DMS153 treated with DMSO at 0.1 percent for 48 hours (cell line): ENCODE results near the gene CFTR.

Source experiments
- DNase-seq: peaks from one replicate; lab custom pipeline; 2025; ENCODE audit not compliant: unreplicated experiment; lab: John Stamatoyannopoulos, UW

The CFTR gene

DNA sequence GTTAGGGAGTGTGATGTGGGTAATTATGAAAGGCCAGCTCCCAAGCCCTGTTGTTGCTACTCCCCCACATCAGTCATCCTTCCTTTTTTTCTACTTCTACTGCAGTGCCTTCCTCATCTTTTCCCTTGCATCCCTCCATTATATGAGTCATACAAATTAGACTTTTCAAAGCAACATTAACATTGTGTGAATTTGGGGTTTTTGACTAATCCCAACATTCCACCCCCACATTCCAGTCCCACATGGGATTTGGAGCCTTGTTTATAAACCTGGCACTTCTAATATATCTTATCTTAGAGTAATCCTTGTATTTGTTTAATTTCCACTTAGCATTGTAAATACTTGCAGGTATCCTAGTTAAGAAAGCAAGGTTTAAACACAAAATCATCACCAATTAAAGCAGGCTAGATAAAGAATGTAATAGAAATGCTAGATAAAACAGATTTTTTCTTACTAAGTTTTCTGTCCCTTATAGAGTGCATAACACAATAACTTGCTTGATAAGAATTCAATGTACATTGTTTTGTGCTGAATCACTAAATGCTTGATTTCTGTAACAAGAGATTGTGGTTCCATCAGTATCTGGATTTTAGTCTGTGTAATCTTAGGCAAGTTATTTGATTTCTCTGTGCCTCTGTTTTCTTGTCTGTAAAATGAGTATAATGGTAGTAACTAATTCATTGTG lies 165.8 kb downstream of the CFTR start:
- no peak for DNase-seq

DNA sequence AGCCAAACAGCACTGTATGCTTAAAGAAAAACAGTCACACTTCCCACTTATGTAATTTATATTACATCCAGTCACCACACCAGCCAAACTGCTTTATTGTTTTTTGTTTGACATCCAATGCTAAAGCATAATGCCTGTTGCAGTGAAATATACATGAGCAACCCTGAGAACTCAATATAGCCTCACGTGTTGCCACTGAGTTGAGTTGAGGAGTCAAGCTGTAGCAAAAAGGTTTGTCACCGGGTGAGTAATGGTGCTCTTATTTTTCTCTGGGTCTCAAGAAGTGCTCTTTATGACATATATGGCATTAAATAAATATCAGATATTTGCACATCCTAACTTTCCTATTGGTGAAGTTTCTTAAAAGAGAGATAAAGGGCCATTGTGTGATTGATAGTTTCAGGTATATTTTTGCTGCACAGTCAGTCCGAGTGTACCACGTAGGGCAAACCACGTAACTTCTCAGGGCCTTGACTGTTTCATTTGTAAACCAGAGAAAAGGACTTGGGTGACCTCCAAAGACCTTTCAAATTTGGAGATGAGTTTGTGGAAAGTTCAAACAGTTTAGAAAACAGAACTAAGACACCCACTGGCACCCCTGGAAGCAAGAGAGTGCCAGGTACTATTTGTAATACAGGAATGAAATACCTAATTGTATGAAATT lies 168.5 kb downstream of the CFTR start:
- no peak for DNase-seq

DNA sequence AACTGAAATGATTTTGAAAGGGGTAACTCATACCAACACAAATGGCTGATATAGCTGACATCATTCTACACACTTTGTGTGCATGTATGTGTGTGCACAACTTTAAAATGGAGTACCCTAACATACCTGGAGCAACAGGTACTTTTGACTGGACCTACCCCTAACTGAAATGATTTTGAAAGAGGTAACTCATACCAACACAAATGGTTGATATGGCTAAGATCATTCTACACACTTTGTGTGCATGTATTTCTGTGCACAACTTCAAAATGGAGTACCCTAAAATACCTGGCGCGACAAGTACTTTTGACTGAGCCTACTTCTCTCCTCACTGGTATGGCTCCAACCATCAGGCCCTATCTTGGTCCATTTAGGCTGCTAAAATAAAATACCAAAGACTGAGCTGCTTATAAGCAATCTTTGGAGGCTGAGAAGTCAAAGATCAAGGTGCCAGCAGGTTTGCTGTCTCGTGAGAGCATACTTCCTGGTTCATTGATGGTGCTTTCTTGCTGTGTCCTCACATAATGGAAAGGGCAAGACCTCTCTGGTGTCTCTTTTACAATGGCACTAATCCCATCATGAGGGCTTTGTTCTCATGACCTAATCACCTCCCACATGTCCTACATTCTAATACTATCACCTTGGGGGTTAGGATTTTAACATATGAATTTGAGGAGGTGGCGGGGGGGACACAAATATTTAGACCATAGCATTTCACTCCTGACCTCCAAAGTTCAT lies 173.3 kb downstream of the CFTR start:
- DNase-seq: no peak

DNA sequence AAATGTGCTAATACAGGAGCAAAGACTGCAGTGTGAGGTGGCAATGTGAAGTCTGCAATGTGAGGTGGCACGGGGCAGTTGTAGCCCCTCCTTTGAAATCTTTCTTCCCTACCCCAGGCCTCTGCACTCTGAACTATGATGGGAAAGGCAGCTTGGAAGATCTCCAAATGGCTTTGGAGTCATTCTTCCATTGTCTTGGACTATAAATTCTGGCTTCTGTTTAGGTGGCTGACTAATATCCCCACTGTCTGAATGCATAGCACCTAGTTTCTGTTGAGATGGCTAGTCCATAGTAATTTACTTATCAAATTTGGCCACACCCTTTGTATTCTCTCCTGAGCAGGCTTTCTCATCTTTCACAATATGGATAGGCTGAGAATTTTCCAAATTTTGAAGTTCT lies 175.0 kb downstream of the CFTR start:
- DNase-seq: no peak

DNA sequence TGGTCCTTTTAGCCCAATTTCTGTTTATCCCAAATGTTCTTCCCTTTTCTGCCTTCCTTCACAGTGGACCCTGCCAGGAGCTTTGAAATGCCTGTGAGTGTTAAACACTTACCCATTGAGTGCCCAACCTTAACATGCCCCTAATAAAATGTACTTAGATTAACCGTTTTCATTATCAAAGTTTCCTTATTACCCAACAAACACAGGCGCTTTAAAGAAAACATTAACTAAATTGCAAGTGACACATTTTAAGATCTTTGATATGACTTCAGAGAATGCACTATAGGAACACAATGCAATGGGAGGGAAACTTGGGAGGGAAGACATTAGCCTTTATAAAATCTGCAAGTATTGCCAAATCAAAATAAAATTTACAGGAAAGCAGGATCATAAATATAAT lies 177.0 kb downstream of the CFTR start:
- DNase-seq: no peak

DNA sequence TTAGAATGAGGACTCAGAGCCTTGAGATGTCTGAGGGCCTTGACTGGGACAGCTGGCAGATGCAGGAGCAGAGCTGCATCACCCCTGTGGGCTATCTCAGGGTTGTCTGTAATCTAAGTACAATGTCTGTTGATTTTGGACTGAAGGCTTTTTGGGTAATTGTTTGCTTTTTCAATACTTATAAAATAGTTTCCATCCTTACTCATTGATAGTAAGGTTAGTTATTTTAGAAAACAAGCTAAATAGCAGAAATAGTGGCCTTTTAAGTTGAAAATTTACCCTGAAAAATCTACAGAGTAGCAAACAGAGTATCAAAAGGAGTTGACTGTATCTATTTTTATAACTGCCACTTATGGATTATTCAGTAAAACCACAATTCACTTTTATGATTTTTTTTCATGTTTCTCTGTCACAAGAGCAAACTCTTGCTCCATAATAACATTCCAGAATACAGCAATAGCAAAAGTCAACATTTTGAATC lies 179.7 kb downstream of the CFTR start:
- DNase-seq: no peak

DNA sequence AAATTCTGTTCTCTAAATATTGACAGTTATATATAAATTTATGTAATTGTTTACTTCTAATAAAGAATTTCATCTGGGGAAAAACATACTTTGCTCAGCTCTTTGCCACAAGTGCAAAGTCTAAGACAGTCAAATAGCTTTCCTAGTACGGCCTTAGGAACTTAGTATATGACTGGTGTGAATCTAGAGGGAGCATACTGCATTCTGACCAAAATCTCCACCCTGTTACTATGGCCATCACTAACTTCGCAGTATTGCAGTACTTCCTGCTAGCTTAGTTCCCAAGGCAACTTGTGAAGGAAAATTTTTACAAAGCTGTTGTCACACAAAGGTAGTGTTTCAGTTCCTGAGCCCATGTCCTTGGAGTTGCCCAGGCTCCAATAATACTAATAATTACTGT lies 181.5 kb downstream of the CFTR start:
- DNase-seq: no peak

DNA sequence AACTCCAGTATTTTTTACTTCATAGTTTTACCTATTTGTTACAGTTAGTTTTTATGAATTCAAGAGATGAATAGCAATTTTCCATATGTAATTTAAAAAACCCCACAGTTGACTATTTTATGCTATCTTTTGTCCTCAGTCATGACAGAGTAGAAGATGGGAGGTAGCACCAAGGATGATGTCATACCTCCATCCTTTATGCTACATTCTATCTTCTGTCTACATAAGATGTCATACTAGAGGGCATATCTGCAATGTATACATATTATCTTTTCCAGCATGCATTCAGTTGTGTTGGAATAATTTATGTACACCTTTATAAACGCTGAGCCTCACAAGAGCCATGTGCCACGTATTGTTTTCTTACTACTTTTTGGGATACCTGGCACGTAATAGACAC lies 184.2 kb downstream of the CFTR start:
- DNase-seq: no peak

DNA sequence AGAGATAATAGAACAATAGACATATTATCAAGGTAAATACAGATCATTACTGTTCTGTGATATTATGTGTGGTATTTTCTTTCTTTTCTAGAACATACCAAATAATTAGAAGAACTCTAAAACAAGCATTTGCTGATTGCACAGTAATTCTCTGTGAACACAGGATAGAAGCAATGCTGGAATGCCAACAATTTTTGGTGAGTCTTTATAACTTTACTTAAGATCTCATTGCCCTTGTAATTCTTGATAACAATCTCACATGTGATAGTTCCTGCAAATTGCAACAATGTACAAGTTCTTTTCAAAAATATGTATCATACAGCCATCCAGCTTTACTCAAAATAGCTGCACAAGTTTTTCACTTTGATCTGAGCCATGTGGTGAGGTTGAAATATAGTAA lies 185.5 kb downstream of the CFTR start:
- DNase-seq: no peak

DNA sequence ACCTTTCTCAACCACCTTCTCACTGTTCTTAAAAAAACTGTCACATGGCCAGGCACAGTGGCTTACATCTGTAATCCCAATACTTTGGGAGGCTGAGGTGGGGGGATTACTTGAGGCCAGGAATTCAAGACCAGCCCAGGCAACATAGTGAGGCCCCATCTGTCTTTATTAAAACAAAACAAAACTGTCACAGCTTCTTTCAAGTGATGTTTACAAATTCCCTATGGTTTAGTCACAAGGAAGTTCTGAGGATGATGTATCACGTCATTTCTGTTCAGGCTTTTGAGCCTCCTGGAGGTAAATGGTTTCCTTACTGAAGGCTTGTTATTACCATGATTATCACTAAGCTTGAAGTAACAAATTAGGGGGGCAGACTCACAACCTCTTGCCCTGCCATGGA lies 186.2 kb downstream of the CFTR start:
- no peak for DNase-seq

DNA sequence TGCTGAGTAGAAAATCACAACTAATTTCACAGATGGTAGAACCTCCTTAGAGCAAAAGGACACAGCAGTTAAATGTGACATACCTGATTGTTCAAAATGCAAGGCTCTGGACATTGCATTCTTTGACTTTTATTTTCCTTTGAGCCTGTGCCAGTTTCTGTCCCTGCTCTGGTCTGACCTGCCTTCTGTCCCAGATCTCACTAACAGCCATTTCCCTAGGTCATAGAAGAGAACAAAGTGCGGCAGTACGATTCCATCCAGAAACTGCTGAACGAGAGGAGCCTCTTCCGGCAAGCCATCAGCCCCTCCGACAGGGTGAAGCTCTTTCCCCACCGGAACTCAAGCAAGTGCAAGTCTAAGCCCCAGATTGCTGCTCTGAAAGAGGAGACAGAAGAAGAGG lies 186.9 kb downstream of the CFTR start:
- DNase-seq: no peak

DNA sequence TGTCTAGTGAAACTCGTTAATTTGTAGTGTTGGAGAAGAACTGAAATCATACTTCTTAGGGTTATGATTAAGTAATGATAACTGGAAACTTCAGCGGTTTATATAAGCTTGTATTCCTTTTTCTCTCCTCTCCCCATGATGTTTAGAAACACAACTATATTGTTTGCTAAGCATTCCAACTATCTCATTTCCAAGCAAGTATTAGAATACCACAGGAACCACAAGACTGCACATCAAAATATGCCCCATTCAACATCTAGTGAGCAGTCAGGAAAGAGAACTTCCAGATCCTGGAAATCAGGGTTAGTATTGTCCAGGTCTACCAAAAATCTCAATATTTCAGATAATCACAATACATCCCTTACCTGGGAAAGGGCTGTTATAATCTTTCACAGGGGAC lies 187.6 kb downstream of the CFTR start:
- no peak for DNase-seq

DNA sequence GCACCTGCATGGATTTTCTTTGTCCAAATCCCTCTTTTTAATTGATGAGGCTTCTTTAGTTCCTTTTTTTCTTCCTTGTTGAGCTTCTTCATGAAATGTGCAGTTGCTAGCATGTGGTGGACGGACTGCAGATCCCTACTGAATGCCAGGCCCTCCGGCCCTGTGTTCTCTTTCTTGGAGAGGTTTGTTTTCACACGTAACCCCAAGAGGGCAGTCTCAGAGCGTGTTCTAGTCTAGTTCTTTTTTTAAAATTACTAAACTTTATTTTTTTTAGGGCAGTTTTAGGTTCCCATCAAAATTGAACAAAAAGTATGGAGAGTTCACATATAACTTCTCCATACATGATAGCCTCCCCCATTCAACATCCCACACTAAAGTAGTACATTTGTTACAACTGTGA lies 190.0 kb downstream of the CFTR start:
- no peak for DNase-seq

DNA sequence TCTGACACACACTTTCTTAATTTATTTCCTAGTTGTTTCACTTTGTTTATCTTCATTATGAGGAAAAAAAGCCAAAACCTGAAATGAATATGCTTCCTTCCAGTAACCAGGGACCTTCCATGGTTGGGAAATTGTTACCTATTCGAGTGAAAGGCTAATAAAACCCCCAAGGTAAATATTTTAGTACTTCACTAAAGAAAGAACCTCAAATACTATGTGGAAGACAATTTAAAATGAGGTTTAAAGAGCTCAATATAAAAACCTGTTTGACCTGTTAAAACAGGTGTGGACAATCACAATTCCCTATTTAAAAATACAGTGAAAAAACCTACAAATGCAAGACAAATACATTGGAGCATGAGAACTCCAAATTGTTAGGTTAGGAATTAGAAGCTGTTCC lies 192.6 kb downstream of the CFTR start:
- DNase-seq: peak; percentile 85

DNA sequence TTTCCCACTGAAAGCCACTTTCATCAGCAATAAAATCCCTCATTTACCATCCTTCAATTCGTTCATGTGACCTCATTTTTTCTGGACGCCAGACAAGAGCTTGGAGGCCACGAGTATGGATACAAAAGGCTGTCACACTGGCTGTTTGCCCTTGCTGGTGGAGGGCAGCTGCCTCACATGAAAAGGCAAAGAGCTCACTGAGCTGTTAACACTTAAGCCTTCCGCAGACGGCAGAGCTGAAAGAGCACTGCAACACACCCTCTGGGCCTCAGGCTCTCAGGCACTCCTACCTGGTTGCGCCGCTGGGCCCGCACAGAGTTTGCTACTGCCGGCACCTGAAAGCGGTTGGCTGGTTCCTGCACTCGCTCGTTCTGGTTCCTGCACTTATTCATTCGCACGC lies 193.5 kb downstream of the CFTR start:
- DNase-seq: peak; percentile 87

DNA sequence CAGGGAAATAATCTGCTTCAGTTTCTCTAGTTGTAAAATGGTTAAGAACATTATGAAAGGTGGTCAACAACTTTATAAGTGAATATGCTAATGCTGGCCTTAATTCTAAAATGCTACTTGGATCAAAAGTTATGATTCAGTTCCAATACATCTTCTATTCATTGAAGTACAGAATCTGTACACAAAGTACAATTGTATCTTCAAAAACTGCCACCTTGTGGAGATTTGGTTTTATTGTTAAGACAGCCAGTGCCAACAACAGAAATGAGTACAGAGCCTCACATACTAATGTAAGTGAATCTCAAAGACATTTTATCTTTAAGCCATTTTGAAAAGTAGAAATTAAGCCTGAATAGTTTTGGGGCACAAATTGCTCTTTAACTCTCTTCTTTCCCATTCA lies 194.0 kb downstream of the CFTR start:
- peak; percentile 83 for DNase-seq

DNA sequence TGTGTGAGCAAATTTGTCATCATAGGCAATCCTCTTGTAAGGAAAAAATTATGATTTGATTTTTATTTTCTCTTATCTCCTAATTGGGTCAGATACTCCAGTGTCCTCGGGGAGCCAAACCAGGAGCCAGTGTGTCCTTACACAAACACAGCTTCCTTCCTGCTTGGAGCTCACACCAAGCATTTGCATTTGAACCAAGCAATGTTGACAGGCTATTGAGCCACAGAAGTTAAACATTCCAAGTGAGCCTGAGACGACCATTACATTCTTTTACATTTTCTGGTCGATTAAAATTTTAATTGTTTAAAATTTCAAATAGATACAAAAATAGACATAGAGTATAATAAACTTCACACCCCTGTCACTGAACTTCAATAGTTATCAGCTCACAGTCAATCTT lies 194.8 kb downstream of the CFTR start:
- peak; percentile 53 for DNase-seq

DNA sequence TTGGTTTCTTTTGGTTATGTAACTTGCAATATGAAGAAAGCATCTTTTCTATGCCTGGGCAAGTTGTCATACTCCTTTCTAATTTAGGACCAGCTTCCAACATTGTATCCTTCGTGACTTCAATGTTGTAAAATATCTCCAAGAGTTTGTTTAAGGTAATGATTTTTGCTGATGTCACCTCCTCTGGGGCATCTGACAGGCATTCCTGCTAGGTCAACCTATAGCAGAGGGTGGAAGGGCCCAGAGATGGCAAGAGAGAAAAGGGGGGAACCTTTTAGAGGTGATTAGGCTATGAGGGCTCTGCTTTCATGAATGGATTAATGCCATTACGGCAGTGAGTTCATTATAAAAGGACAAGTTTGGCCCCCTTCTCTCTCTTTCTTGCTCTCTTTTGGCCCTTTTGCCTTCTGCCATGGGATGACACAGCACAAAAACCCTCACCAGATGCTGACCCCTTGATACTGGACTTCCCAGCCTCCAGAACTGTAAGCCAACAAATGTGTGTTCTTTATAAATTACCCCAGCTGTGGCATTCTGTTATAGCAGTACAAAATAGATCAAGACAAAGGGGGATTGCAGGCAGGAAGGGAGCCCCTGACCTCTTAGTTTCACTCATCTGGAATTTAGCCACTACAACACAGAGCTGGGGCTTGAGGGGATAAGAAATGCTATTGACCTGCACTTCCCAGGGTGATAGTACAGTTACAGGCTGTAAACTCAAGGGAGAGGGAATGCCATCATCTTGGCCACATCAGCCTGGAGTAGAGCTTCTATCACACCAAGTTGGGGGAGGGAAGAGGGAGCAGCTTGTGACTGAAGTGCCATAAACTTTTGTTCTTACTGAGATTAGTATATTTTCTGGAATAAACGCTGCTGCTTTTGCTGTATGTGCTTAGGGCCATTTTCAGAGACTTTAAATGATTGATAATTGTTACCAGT lies 195.9 kb downstream of the CFTR start:
- DNase-seq: no peak

DNA sequence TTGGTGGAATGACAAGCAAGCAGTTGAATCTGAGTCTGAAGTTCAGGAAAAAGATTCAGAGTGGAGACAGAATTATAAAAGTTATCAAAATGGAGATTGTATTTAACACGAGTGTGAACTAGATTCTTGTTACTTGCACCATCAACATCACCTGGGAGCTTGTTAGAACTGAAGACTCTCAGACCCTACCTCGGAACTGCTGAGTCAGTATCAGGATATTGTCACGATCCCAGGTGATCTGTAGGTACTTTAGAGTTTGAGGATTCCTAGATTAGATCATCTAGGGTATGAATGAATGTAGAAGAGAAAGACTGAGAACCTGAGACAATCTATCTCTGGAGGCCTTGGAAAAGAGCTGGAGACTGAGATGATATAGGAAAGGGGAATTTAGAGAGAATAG lies 199.3 kb downstream of the CFTR start:
- no peak for DNase-seq

DNA sequence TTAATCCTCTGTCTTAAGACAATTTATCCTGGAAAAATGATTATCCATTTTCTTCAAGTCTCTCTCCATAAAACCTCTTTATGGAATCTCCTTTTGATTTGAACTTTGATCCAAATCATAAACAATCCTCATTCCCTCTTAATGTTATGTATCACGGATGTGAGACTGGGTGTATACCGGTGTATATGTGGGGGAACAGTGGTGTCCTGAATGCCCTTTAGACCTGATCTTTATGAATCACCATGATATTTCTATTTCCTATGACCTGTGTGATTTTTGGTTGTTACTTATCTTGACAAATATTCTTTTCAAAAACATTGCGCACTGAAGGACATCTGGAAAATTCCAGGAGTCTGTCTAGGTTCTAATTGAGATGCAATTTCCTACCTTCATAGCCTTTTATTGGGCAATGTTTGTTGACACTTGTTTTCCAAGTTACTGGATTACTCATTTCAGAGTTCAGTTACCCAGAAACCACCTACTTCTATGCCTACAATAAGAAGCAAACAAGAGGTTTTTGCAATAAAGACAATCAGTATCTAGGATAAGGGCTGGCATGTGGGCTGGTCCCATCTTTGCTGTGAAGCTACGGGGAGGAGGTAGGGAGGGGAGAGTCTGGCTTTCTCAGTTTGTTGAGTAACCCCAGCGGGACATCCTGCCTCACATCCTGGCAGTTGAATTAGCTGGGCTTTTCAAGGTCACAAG lies 203.0 kb downstream of the CFTR start:
- DNase-seq: no peak
